Hindlimb muscle (tissue), 1 donor: ENCODE measurements around the gene CASP10. TPM values are rescaled to one million over a fixed set of nuclear protein-coding genes. Genes with fewer than 3 reads are reported as not detected.
"Not testable (repeated sequence)": the region's sequence is repeated elsewhere in the genome, so short reads cannot be mapped to it uniquely, and the experiment has no call there.

ENCODE experiments used
- DNase-seq: peaks from one replicate; pipeline ENCODE4 v3.0.0-alpha.2; 2013
- polyA plus RNA-seq: library from polyadenylated mRNA; unstranded; fragments of 120-200 nt; gene quantifications from one replicate; pipeline ENCODE4 v1.2.1, GENCODE V29; 2013; ENCODE audit not compliant: insufficient read length

The CASP10 gene
- polyA plus RNA-seq, 1 donor, result 7.0 TPM

- DNase-seq, result no peak
Observed at GRCh38 chr2:201156036-201156435, 26.9 kb upstream of the CASP10 start.

- no peak for DNase-seq
Observed at GRCh38 chr2:201156640-201157039, 26.3 kb upstream of the CASP10 start.

GRCh38 chr2:201157694-201158093, 25.2 kb upstream of the CASP10 start:
- no peak for DNase-seq

DNA sequence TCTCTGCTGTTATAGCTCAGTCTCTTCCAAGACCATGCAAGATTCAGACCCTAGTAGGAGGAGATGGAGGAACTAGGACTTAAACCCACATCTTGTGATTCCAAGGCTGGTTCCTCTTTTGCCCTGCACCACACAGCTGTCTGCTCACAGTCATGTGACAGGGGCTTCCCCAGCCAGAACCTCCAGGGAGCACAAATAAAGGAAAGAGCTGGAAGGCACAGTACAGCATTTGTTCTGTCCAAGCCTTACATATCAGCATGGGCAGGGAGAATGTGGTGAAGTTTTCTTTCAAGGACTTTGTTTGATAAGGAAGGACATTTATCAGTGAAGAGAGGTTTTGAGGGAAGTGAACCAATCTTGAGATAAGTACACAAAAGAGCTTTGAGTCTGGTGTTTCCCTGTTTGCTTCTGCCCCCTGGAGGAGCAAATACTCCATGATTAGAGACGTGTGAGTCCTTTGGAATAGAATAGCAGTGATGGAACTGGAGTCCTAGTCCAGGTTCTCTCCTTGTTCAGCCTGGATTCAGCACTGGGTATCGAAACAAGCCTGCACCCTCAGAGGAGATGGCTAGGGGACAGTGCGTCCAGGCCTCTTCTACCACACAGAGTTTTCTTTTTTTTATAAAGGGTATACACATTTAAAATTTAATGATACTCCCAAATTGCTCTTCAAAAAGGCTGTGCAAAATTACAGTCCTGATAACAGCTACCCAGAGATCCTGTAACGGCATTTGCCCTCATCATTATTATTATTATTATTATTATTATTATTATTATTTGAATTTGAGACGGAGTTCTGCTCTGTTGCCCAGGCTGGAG, 24.6 kb upstream of the CASP10 start:
- DNase-seq, result peak; percentile 42

GRCh38 chr2:201164166-201164565, 18.8 kb upstream of the CASP10 start:
- no peak for DNase-seq

DNA sequence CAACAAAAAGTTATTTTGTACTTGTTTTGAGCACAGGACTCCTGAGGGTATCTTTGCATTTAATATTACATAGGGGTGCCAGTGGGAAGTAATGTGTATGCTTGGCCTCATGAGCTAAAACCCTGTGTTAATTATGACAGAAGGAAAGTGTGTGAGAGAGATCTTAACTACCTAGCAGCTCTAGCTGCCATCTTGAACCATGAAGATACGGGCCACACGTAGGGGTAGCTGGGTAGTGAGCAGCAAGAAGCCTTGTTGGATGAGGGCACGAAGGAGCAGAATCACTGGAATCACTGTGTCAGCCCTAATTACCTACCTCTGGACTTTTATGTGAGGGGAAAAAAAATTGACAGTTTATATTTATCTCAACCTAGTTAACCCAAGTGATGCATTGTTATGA, 15.4 kb upstream of the CASP10 start:
- DNase-seq, result no peak

DNA sequence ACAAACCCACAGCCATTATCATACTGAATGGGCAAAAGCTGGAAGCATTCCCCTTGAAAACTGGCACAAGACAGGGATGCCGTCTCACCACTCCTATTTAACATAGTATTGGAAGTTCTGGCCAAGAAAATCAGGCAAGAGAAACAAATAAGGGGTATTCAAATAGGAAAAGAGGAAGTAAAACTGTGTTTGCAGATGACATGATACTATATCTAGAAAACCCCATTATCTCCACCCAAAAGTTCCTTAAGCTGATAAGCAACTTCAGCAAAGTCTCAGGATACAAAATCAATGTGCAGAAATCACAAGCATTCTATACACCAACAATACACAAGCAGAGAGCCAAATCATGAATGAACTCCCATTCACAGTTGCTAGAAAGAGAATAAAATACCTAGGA, 14.4 kb upstream of the CASP10 start:
- DNase-seq, result not testable (repeated sequence)

- DNase-seq, result no peak
Observed at GRCh38 chr2:201171259-201171814, 11.6 kb upstream of the CASP10 start.

DNA sequence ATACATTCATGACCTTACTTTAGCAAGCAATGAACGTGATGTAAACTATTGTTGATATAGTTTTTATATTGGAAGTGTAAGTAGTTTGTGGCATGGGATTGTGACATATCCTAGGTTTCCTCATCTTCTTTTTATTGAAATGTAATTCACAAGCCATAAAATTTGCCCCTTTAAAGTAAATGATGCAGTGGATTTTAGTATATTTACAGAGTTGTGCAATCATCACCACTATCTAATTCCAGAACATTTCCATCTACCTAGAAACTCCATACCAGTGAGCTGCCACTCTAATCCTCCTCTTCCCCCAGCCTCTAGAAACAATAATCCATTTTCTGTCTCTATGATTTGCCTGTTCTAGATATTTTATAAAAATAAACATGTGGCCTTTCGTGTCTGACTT, 10.7 kb upstream of the CASP10 start:
- no peak for DNase-seq

GRCh38 chr2:201174687-201175086, 8.3 kb upstream of the CASP10 start:
- no peak for DNase-seq

DNA sequence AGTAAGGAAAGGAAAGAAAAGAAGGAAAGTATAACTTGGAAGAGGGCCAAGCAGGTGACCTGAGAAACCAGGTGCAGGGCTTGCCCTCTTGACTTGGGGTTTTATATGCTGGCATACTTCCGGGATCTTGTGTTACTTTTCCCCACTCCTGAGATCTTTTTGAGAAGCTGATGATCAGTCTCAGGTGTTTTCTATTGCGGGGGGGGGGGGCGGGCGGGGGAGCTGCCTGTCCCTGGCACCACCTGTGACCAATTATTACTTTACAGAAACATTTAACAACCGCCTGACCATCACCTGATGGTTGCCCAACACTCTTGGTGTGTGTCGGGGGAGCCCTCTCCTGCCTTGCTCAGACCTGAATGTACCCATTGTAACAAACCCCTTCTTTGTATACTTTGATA, 6.9 kb upstream of the CASP10 start:
- DNase-seq, result no peak

DNA sequence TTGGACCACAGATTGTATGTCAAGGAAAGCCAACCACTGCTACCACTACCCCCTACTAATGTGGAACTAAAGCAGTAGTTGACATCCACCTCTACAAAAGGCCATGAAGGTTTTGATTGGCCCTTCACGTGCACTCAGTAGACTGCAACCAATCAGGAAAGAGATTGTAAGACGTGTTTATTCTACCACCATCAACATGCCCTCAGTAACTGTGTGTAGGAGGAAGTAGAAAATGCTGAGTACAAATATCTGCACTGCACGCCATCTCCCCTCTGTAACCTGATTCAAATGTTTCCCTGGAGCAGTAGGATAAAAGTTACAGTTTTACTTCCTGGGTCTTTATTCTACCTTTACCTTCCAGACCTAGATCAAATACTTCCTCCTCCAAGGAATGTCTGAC, 2.9 kb upstream of the CASP10 start:
- DNase-seq, result no peak

GRCh38 chr2:201183365-201183727, 405 bp downstream of the CASP10 start:
- no peak for DNase-seq

GRCh38 chr2:201183835-201184234, 894 bp downstream of the CASP10 start:
- not testable (repeated sequence) for DNase-seq

GRCh38 chr2:201184248-201184647, 1.3 kb downstream of the CASP10 start:
- not testable (repeated sequence) for DNase-seq

DNA sequence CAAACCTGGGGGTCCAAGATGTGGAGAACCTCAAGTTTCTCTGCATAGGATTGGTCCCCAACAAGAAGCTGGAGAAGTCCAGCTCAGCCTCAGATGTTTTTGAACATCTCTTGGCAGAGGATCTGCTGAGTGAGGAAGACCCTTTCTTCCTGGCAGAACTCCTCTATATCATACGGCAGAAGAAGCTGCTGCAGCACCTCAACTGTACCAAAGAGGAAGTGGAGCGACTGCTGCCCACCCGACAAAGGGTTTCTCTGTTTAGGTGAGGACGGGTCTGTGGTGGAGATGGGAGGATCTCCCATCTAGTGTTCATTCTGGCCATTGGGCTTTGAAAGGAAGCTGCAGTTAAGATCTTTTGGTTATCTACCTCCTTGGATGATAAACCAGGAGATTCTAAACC, 2.9 kb downstream of the CASP10 start:
- DNase-seq, result no peak

GRCh38 chr2:201186982-201187381, 4.0 kb downstream of the CASP10 start:
- DNase-seq, result no peak

DNA sequence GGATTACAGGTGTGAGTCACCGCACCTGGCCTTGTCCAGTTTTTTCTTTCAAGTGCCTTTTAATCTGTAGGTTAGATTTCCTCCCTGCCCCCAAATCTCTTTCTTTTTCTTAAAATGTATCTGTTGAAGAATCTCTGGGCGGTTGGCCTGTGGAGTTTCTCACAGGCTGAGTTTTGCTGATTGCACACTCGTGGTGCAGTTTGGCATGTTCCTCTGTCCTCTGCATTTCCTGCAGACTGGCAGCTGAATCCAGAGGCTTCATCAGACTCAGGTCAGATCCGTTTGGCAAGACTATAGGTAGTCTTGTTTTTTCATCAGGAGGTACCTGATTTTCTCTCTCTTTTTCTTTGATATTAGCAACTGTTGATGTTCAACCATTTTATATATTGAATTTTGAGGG, 5.5 kb downstream of the CASP10 start:
- DNase-seq, result no peak

DNA sequence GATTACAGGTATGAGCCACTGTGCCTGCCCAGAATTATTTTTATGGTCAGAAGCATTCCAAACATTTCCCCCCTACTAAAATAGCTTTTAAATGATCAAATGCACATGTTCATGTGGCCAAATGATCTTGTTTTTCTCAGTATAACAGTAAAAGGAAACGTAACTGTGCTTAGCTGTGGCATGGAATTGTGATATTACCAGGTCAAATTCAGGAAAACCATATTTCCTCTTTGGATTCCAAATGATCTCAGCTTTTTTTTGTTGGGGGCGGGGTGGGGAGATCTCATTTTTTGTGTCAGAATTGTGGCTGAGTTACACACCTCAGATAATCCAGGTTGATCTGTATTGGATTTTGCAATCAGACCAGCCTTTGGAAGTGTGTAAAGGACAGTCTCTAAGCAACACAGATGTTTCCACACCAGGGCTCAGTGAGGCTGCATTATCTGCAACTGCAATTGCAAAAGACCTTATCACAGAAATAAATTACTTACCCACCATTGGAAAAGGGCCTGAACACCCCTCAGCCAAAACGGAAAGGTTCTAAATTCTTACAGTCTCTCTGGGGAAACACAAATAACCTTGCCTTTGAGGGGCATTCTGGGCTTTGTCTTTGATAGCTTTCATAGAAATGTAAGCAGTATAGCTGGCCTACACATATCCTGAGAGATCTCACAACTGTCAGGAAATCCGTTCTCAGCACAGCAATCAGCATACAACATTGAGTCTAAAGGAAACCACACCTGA, 8.4 kb downstream of the CASP10 start:
- no peak for DNase-seq

- DNase-seq, result no peak
Observed at GRCh38 chr2:201194097-201194496, 11.2 kb downstream of the CASP10 start.

DNA sequence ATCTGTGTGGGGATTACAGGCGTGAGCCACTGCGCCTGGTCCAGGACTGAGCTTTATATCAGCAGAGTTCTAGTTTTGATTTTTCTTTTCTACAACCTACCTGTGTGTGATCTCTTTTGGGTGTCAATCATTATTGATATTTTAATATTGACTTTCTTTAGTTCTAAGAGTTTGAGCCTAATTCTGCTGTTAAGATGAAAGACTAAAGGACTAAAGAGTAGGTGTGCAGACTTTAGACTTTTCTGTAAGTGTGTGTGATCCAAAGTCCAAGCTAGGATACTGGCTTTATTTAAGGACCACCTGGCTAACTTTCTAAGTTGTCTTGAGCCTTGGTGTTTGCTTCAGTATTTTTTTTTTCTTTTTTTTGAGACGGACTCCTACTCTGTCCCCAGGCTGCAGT, 12.4 kb downstream of the CASP10 start:
- no peak for DNase-seq

DNA sequence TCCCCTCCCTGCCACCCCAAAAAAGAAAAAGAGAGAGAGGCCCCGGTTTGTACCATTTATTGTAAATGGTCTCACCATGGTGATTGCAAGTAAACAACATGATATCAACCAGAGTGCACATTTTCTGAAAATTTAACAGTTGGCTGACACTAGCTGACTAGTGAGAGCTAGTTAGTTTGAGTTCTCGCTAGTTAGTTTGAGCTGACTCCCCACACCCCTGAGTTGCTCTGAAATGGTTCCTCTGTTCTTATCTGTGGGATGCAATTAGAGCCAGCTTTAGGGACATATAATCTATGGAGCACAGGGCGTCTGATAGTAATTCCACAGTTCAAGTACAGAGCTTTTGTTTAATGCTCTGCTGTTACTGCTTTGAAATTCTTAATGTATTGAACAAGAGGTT, 13.1 kb downstream of the CASP10 start:
- no peak for DNase-seq

GRCh38 chr2:201196803-201197202, 13.9 kb downstream of the CASP10 start:
- DNase-seq, result no peak

DNA sequence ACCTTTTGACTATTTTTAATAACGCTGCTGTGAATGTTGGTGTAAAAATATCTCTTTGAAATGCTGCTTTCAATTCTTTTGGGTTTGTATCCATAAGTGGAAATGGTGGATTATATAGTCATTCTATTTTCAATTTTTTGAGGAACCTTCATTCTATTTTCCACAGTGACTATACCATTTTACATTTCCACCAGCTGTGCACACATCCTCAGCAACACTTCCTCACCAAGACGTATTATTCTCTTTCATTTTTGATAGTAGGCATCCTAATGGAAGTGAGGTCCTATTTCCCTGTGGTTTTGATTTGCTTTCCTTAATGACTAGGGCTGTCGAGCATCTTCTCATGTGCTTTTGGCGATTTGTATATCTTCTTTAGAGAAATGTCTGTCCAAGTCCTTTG, 14.8 kb downstream of the CASP10 start:
- DNase-seq, result no peak
